GM23338 (cell line): ENCODE measurements around the gene HSPA12A. TPM values are rescaled to one million over a fixed set of nuclear protein-coding genes. Genes with fewer than 3 reads are reported as not detected.

ENCODE experiments used
- CREB1 ChIP-seq: fragments of 250-450 bp; sonication (Bioruptor Pico); IDR thresholded peaks from 2 replicates; pipeline ENCODE4 v1.5.0; 2020; ENCODE audit warnings: low read depth, mild to moderate bottlenecking, moderate library complexity
- CTCF ChIP-seq, 2 experiments: fragments of 200-600 bp in 1 of 2; sonication (generic) in 1 of 2; conservative IDR thresholded peaks; 2 replicates each; pipeline versions ENCODE4 v1.5.1 to v1.6.1; 2016 to 2017; ENCODE audit warnings: antibody characterized with exemption in 2 of 2, low read depth in 2 of 2, mild to moderate bottlenecking in 2 of 2, moderate library complexity in 1 of 2
- ETS1 ChIP-seq: IDR thresholded peaks from 2 replicates; pipeline ENCODE4 v1.6.1; 2016; ENCODE audit warnings: antibody characterized with exemption
- EZH2 ChIP-seq: fragments of 200-600 bp; sonication (generic); IDR thresholded peaks from one replicate; pipeline ENCODE4 v1.8.0; 2017; ENCODE audit warnings: antibody characterized with exemption, mild to moderate bottlenecking, low read depth; ENCODE audit not compliant: unreplicated experiment
- EZH2phosphoT487 ChIP-seq: fragments of 200-600 bp; sonication (generic); IDR thresholded peaks from one replicate; pipeline ENCODE4 v1.8.1; 2018; ENCODE audit warnings: antibody characterized with exemption; ENCODE audit not compliant: unreplicated experiment
- JUNB ChIP-seq: IDR thresholded peaks from one replicate; pipeline ENCODE4 v1.6.1; 2016; ENCODE audit warnings: antibody characterized with exemption; ENCODE audit not compliant: unreplicated experiment
- STAT1 ChIP-seq: IDR thresholded peaks from one replicate; pipeline ENCODE4 v1.6.1; 2016; ENCODE audit warnings: antibody characterized with exemption; ENCODE audit not compliant: unreplicated experiment
- ZNF462 ChIP-seq: fragments of 250-450 bp; sonication (Bioruptor Pico); IDR thresholded peaks from 2 replicates; pipeline ENCODE4 v1.5.0; 2020; ENCODE audit warnings: mild to moderate bottlenecking, moderate library complexity
- polyA plus RNA-seq: library from polyadenylated mRNA; unstranded; fragments of >200 nt; fragmentation: Nextera tagmentation; extraction: Ambion mirVana; gene quantifications from 2 replicates; pipeline ENCODE4 v1.2.1, GENCODE V29; 2016
- total RNA-seq: library from RNA; depleted of rRNA; stranded (reverse); fragments of >200 nt; shearing (Covaris generic); gene quantifications from 2 replicates; pipeline ENCODE4 v1.2.3, GENCODE V29; 2014

The HSPA12A gene
- total and polyA plus RNA-seq, 2 experiments from 2014 or later, result 4.4 to 6.3 TPM

GRCh38 chr10:116715341-116715740 lies 27.0 kb downstream of the HSPA12A start (continued):
- TF ChIP-seq ZNF462 (CRISPR knock-in tag) (no peak), EZH2 (no peak), EZH2phosphoT487 (no peak), ETS1 (no peak), STAT1 (no peak), CTCF (conservative IDR thresholded peaks at IDR 0.05; ENCODE audit: low read depth in 2 of 2) (no peak), JUNB (no peak), CREB1 (no peak)
